UCSD-AML1 (cell line): ENCODE data around the gene SHISA8.

ENCODE experiments used
- DNase-seq: peaks from one replicate; lab custom pipeline; 2025; ENCODE audit not compliant: unreplicated experiment; lab: John Stamatoyannopoulos, UW

SHISA8 gene

DNA sequence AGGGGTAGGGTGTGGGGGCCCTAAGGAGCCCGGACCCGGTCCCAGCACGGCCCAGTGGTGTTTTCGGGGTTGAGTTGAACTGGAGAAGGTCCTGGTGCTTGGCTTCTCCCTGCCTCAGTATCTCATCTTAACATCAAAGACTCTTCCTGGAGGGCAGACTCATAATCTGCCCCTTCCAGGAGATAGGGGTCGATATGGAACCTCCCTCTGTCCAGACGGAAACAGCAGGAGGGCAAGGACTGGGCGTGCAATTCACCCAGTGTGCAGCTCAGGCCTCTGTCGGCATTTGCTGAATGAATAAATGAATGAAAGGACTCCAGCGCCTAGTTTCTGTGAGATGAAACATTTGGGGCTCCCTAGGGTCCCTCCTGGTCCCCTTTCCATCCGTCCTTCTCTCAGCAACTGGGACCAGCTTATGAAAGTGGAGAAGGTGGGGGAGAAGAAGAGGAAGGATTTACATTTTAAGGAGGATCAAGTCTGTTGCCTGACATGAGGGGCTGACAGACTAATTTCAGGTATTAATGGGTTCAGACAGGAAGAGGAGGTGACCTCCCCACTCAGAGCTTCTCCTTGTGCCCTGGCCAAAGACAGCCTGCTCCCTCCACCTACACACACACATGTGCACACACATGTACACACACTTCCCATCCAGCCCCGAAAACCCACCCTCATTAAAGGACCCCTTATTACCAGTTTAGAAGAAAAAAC, 1.1 kb upstream of the SHISA8 start:
- DNase-seq = no peak

DNA sequence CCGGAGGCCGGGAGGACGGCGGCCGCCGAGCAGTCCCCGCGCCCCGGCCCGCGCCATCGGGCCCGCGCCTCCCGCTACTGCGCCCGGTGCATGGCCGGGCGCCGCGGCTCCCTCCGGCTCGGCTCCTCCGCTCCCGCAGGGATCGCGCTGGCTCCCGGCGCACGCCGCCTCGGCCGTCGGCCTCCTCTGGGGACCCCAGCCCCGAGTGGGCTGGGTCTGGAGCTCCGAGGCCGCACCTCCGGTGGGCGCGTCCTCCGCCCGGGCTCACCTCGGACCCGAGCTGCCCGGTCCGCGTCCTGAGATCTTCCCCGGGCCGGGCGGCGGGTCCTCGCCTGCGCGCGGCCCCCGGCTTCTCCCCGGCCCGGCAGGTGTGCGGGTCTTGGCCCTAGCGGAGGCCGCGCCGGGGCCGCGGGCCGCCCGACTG, 251 bp downstream of the SHISA8 start:
- DNase-seq = no peak

DNA sequence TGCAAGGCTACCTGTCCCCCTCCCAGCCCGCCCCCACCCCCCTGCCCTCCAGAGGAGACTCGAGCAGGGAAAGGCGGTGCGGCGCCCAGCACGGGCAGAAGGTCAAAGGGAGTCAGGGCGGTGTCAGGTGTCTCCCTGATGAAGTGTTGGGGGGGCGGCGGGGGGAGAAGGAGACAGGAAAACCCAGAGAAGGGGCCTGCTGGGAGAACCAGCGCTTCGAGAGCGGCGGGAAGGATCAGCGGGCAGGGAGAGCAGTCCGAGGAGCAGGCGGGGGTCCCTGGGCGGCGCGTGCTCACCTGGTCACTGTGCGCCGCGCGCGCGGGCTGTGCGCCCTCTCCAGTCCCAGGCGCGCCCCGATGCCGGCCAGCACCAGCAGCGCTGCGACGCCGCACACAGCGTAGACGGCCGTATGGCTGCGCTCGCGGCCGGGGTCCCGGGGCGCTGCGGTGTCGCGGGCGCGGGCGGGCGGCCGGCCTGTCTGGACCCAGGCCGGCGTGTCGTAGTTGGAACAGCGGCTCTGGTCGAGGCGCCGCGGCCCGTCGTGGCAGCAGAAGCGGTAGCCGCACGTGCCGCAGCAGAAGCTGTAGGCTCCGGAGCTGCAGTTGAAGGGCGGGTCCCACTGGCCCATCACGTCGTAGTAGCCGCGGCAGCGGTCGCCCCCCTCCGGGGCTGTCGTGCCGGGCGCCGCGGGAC, 886 bp downstream of the SHISA8 start:
- DNase-seq = no peak

DNA sequence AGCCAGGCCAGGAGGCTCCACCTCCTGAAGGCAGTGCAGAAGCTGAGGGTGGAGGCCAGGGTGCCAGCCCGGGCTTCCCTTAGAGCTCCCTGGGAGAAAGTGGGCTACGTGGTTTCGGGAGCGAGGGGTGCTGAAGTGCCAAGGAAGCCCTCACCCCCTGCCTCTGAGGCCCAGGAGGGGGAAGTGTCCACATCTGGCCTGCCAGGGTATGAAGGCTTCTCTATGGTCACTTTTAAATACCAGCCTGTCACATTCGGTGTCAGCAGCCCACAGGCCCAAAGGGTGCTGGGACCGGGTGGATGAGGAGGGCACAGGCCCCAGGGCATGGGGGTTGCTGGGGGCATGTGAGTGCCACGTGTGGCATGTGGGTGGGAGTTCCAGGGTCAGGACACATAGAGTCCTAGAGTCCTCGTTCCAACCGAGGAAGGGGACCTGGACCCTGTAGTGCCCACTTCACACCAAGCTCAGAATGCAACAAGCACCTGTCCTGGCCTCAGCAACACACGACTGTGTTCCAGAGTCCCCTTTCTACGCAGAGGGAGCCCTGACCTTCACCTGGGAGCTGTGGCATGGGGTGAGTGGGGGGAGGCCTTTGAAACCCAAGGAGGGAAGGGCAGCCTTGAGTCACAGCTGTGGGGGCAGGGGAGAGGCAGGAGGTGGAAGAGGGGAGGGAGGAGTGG, 1.7 kb downstream of the SHISA8 start:
- no peak for DNase-seq

DNA sequence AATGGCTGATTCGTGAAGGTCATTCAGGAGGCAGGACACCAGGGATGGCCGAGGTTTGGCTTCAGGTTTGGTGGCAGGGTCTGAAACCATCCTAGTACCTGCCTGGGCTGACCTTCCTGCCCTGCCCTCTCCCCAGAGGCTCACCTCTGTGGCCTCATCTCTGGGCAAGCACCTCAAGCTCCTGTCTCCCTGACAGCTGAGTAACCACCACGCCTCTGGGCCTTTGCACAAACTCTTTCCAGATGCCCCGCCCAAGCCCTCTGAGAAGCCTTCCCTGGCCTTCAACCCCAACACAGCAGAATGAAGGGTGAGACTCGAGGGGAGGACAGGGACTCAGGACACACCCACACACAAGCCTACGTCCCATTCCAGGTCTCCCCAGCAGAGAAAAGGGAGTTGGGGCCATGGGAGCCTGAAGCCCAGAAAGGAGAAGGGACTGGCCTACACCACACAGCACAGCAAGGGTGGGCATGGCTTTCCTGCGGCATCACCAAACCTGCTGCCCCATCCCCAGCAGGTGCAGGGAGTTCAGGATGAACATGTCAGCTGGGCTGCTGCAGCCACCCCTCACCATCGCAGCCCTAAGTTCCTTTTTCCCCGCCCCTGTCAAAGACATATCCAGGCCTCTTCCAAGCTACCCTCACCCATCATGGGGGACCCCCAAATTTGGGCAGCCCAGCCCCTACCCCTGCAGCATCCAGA, 2.4 kb downstream of the SHISA8 start:
- DNase-seq = no peak

DNA sequence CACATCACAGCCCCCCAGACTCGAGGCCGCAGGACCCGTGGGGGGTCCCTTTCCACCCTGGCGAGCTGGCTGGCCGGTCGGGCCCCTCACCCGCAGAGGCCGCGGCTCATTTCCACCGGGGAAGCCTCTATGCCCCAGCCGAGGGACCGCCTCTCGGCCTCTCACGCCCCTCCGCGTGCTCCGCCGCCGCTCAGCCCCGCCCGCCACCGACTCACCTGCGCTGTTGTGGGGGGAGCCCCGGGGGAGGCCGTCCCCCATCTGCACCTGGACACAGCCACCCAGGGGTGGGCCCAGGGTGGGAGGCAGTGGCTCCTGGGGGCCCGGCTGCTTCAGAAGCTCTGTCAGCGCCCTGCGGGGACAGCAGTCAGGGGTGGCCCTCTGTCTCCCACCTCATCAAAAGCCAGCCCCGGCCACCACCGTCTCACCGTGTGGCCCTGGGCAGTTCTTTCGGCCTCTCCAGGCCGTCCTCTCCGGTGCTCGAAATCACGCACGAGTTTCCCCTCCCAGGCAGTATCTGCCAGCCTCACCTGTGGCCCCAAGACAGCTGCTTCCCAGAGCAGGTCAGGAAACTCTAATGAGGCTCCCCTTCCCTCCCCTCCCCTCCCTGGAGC, 3.8 kb downstream of the SHISA8 start:
- no peak for DNase-seq

DNA sequence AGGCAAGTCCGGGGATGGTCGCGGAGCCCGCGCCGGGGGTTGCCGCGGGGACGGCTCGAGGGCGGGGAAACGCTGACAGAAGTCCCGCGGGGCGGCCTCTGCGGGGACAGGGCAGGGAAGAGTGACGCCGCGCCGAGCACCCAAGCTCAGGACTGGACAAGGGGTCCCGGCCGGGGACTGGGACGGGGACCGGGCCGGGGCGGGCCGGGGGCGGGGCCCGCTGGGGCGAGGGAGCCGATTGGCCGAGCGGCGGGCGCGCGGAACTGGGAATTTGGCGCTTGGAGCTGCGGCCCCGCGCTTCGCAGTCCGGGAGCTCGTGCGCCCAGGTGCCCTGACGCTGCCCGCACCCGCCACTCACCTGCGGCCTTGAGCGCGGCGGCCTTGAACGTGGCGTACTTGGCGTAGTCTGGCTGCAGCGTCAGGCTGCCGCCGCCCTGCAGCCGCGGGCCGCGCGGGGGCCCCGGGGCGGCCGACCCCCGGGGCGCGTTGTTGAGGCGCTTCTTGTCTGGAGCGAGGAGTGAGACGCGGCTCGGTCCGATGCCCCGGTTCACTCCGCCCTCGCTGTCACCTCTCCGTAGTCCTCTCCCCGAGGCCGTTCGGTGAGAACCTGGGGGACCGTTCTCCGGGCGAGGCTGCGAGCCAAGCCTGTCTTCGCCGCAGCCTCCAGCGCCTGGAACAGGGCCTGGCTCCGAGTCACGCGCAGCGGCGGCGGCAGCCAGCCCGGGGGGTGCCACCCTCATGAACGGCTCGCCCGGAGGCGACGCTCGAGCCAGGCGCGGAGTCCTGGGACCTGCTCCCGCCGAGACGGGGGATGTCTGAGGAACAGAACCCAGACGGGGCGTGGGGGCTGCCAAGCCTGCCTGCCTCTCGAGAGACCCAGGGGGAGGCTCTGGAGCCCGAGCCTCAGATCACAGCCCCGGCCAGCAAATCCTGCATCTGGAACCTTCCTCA, 4.5 kb downstream of the SHISA8 start:
- no peak for DNase-seq

DNA sequence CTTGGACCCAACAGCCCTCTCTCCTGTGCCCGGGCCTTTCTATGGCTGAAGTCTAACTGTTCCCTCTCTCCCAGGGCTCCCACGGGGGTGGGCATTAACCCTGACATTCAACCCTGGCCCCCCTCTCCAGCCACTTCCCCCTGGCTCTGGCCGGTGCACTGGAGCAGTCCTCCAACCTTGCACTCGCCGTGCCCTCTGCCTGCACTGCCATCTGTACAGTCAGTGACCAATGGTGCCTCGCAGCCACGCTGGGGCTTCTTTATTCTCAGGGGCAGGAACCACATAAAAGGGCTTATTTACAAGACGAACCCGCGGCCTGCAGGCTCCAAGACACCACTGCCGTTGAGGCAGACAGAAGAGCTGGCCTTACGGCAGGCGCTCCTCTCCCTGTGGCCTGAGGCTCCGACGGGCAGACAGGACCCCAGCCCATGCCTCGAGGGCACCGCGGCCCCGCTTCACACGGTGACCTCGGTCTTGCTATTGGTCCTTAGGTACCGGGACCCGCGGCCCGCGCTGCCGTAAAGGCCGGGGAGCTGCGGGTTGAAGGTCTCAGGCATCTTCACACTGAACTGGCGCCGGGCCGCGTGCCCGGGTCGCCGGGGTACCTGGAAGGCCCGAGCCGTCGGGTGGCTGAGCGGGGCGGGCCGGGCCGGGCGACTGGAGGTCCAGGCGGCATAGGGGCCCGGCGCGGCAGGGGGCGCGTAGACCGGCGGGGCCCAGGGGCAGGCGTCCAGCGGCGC, 5.4 kb downstream of the SHISA8 start:
- DNase-seq = no peak

DNA sequence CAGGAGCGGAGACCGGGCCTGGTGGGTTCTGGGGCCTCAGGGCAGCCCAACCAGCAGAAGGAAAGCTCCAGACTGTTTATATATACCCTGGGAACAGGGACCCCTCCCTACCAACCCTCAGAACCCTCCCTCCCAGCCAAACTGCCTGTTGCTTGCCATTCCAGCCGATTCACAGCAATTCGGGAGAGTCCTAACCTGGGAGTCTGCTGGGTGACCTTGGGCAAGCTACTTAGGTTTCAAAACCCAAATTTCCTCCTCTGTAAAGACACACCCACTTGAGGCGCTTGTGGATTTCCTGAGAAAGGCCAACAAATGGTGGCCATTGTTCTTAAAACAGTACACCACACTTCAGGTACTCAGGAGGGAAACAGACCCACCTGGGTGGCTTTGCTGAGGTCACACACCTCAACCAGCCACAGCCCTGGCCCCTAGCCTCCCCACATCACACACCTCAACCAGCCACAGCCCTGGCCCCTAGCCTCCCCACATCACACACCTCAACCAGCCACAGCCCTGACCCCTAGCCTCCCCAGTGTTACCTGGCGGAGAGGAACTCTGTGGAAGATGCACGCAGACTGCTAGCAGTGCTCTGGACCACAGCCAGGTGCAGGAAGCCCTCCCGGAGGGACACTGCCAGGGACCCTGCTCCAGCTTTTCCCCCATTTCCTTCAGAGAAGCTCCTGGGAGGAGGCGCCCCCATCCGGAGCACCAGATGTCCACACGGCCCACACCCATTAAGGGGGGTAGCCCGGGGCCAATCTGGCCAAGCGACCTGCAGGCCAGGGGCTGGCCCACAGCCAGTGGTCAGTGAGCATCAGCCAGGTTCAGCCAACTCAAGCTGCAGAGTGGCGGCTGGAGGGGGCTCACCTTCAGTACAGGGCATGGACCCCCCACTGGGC, 6.2 kb downstream of the SHISA8 start:
- DNase-seq = no peak

DNA sequence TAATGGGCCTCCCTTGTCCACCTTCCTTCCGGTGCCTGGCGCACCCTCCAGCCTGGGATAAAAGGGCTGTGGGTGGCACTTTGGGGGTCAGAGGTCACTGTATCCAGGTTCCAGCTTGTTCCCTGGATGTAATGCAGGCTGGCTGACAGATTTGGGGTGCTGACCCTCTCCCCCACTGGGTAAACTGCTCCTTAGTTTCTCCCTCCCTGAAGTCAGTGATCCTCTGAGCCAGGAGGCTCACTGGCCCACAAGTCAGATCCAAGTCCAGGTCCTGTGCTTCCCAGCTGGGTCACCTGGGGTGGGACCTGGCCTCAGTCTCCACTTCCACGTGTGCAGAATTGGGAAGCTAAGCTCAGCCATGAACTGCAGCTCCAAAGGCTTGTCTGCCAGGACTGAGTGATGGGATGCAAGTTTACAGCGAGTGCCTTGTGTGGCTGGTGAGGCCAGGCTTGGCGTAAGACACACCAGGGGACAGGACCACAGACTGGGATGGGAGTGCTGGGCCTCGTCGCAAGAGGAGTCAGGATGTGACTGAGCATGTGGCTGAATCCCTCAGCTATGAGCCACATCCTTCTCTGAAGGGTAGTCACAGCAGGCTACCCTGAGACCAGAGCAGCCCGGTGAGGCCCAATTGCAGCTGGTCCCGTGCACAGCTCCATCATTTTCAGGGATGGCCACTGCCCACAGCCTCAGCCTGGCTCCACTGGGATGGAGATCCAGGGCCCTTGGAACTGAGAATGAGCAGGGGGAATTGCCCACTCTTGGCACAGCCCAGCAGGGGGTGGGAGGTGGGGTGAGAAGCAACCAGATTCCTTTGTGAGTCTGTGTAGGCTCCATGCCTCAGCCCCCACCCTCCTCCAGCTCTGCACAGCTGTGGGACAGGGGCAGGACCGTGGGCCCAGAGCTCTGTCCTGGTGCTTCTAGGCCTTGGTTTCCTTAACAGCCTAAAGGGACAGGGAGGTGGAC, 7.2 kb downstream of the SHISA8 start:
- no peak for DNase-seq

DNA sequence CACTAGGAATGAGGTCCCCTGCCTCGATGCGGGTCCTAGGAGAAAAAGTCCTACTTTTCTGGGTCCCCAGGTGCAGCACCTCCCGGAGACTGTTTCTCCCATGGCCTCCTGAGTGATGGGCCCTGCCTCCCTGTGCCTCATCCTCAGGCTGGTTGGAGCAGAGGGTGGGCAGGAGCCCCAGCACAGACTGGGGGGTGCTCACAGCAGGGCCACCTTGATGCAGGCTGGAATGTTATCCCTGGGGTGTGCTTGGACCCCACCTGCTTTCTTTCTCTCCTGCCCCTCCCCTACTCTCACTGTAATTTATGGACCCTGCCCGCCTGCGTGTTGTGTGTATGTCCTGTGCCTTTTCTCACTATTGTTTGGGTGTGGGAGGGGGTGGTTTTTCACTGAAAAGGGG, 8.1 kb downstream of the SHISA8 start:
- no peak for DNase-seq

DNA sequence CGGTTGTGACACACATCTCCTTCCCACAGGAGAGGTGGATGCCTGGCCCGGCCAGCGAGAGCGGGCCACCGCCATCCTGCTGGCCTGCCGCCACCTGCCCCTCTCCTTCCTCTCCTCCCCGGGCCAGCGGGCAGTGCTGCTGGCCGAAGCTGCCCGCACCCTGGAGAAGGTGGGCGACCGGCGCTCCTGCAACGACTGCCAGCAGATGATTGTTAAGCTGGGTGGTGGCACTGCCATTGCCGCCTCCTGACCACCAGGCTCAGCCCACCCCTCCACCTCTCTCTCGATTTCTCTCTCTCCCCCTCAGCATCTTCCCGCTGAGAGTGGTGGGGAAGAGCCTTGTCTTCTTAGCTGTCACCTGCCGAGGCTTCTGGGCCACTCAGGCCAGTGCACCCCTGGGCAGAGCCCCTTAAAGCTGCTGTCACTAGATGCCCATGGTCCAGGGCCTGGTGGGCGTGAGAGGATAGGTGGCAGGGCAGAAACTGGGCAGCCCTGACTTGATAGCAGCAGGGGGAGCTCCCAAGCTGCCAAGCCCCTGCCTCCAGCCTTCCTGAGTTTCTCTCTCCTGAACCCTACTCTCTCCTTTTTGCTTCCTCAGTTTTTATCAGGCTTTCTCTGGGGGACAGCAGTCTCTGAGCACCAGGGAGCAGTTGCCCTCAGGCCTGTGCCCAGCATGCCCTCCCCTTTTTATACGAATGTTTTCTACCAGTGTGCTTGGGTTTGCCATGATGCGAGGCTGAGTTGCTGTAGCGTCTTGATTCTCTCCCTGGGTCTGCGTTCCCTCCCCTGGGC, 9.3 kb downstream of the SHISA8 start:
- no peak for DNase-seq

DNA sequence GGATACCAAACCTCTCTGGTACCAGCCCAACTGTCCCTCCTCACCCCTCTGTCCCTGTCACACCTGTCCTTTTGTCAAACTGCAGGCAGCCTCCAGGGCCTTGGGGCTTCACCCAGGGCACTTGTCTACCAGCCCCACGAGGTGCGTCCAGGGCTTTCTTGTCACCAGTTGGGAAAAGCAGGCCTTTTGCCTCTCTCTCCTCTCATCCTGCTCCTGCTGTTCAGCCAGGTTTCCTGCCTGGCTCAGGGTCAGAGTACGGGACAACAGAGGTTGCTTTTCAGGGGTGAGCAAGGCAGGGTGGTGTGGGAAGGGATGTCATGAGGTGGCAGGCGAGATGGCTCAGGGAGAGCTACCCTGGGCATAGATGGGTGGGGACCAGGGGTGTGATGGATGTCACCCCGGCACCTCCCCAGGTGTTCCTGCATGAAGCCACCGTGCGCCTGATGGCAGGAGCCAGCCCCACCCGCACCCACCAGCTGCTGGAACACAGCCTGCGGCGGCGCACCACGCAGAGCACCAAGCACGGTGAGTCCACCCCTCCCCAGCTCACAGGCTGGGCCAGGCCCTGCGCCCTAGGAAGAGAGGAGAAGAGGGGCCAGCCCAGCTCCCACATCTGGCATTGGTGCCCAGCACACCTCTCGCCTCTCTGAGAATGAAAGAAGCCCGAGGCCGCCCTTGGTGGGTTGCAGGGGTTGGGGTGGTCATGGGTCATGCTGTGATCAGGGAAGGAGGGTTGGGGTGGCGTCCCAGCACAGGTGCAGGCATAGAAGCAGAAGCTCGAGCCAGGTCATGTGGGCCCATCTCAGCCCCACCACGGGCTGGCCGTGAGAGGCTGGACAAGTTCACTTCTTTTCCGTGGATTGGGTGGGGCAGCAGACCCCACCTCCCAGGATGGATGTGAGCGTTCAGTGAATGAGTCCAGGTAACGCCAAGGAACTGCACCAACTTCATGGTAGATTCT, 10.1 kb downstream of the SHISA8 start:
- no peak for DNase-seq

DNA sequence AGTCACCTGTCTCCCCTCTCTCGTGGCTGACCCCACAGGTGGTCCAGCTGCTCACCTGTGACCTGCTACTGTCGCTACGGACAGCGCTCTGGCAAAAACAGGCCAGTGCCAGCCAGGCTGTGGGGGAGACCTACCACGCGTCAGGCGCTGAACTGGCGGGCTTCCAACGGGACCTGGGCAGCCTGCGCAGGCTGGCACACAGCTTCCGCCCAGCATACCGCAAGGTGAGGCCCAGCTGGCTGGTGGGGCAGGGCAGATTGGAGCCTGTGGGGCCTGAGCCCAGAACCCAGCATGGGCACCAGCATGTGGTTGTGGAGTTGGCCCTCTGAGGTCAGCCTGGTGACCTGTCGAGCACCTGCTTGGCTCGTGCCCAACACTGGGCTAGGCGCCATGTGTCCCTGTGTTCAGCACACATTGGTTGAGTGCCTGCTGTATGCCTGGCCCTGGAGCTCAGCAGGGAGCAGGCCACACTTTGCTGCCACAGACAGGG, 11.9 kb downstream of the SHISA8 start:
- DNase-seq = no peak

DNA sequence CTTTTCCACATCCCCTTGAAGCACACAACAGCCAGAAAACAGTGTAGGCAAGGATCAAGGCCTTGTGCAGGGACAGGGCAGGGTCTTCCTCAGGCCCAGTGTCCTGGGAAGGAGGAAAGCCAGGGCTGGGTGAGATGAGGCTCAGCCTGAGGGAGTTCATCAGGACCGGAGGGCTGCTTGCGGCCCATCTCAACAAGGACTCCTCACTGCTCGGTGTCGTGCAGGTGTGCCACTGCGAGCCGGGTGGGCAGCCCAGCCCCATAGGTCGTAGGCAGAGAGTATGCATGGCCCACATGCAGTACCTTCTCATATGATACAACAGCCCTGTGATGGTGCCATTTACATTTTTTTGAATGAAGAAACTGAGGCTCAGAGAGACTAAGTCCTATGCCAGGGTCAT, 12.9 kb downstream of the SHISA8 start:
- DNase-seq = no peak
